ENCODE data around the gene NTSR1. TPM values are rescaled to one million over a fixed set of nuclear protein-coding genes. Genes with fewer than 3 reads are reported as not detected.
A peak's percentile ranks its signal among the peaks of the same experiment; 100 is the strongest.

Gene NTSR1
- total RNA-seq, 1 donor: under 0.01 TPM

DNA sequence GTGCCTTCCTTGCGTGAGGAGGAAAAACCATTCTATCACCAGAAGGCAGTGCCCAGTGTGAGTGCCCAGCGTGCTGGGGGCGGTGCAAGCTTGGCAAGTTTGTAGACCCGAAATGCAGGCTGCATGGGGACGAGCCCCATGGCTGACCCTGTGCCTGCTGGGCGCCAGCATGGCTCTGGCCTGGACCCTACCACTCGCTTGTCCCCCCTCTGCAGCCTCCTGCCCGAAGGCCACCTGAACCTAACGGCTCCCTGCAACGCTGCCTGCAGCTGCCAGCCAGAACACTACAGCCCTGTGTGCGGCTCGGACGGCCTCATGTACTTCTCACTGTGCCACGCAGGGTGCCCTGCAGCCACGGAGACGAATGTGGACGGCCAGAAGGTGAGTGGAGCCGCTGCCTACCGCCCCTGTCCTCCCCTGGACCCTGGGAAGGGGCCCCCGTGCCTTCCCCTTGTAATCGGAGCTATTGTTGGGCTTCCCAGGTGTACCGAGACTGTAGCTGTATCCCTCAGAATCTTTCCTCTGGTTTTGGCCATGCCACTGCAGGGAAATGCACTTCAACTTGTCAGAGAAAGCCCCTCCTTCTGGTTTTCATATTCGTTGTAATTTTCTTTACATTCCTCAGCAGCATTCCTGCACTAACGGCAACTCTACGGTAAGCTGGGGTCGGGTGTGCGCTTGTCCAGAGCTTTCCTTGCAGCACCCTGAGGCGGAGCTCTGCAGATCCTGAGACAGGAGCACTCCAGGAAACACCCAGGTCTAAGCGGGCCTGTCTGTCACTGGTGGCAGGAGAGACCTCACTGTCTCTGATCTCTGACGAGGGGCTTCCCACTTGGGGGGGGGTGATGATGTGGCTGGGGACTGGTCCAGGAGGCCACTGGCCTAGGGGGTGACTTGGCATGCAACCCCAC lies 40.9 kb upstream of the NTSR1 start:
- no peak overlapping the region for H3K4me3 ChIP-seq (ENCODE audit: low read depth, low read length)
- no peak for DNase-seq (ENCODE audit: low read depth)
- TF ChIP-seq, protein P1, sequence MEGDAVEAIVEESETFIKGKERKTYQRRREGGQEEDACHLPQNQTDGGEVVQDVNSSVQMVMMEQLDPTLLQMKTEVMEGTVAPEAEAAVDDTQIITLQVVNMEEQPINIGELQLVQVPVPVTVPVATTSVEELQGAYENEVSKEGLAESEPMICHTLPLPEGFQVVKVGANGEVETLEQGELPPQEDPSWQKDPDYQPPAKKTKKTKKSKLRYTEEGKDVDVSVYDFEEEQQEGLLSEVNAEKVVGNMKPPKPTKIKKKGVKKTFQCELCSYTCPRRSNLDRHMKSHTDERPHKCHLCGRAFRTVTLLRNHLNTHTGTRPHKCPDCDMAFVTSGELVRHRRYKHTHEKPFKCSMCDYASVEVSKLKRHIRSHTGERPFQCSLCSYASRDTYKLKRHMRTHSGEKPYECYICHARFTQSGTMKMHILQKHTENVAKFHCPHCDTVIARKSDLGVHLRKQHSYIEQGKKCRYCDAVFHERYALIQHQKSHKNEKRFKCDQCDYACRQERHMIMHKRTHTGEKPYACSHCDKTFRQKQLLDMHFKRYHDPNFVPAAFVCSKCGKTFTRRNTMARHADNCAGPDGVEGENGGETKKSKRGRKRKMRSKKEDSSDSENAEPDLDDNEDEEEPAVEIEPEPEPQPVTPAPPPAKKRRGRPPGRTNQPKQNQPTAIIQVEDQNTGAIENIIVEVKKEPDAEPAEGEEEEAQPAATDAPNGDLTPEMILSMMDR (IDR thresholded peaks at IDR 0.05; ENCODE audit: insufficient read depth, low read depth, low read length): no peak

DNA sequence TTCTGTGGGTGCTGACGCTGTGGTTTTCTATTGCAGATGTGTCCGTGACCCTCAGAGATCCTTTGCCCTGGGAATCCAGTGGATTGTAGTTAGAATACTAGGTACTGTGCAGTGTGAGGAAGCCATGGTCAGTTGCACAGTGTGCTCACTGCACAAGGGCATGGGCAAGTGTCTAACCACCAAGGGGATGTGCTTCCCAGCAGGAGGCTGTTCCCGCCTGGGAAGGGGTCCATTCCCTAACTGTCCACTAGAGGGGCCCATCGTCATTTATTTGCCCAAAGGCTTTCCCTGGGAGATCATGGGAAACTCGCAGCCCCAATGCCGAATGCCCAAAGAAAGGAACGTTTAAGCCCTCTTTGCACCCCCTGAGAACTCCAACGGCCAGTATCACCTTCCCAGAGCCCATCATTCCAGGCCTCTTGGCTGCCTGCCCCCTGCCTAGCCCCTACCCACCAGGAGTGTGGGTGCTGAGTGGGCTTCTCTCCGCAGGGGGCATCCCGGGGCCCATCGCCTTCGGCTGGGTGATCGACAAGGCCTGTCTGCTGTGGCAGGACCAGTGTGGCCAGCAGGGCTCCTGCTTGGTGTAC lies 40.1 kb upstream of the NTSR1 start:
- H3K4me3 ChIP-seq (ENCODE audit: low read depth, low read length): no peak overlapping the region
- peak; percentile 79 for DNase-seq (ENCODE audit: low read depth)
- TF ChIP-seq, protein P1 (IDR thresholded peaks at IDR 0.05; ENCODE audit: insufficient read depth, low read depth, low read length): peak; percentile 91

DNA sequence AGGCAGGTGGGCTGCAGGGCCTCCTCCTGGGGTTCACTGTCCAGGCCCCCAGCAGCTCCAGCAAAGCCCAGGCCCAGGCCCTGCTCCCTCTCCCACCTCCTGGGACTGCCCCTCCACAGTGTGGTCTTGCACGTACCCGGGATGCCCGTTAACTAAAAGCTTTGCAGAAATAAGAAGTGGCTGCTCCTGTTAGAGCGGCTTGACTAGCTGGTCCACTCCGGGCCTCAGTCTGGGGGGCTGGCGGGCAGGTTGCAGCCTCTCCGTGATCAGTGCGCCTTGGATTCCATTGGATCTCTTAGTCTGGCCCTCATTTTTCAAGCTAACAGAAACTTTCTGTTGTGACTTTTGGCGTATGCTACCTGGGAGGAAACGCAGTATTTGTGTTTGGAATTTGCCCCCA lies 39.4 kb upstream of the NTSR1 start:
- no peak for DNase-seq (ENCODE audit: low read depth)
- no peak overlapping the region for H3K4me3 ChIP-seq (ENCODE audit: low read depth, low read length)
- TF ChIP-seq, protein P1 (IDR thresholded peaks at IDR 0.05; ENCODE audit: insufficient read depth, low read depth, low read length): no peak

DNA sequence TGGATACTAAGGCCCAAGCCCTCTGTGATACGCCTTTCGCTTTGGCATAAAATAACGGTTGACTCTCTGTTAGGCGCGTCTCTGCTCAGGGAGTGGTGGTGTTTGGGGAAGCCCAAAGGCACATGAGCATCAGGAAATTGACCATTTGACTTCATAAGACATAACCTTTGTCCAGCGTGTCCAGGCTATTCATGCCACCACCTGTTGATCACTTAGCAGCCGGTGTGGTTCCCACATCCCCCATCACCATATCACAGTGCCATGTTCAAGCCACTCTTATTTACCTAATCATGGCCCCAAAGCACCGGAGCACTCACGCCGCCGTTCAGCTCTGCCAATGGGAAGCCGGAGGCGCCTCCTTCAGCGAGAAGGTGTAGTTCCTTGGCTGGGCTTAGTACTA lies 38.5 kb upstream of the NTSR1 start:
- no peak overlapping the region for H3K4me3 ChIP-seq (ENCODE audit: low read depth, low read length)
- TF ChIP-seq, protein P1 (IDR thresholded peaks at IDR 0.05; ENCODE audit: insufficient read depth, low read depth, low read length): no peak
- DNase-seq (ENCODE audit: low read depth): no peak

DNA sequence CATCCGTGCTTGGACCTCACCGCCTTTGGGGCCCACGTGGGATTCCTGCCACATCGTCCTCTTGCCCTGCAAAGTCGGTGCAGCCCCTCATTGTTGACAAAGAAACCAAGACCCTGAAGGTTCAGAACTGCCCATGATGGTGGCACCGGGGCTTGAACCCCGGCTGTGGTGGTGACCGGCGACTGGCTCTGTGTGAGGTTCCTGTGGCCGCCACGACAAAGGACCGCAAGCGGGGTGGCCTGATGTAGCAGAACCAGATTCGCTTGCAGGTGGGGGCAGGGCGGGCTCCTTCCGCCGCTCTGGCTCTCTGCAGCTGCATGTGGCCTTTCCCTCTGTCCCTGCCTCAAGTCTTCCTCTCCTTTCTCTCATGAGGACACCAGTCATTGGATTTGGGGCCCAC lies 37.6 kb upstream of the NTSR1 start:
- no peak overlapping the region for H3K4me3 ChIP-seq (ENCODE audit: low read depth, low read length)
- TF ChIP-seq, protein P1 (IDR thresholded peaks at IDR 0.05; ENCODE audit: insufficient read depth, low read depth, low read length): no peak
- no peak for DNase-seq (ENCODE audit: low read depth)

DNA sequence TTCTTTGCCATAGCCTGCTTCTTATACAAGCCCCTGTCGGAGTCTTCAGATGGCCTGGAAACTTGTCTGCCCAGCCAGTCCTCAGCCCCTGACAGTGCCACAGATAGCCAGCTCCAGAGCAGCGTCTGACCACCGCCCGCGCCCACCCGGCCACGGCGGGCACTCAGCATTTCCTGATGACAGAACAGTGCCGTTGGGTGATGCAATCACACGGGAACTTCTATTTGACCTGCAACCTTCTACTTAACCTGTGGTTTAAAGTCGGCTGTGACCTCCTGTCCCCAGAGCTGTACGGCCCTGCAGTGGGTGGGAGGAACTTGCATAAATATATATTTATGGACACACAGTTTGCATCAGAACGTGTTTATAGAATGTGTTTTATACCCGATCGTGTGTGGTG lies 36.9 kb upstream of the NTSR1 start:
- H3K4me3 ChIP-seq (ENCODE audit: low read depth, low read length): no peak overlapping the region
- DNase-seq (ENCODE audit: low read depth): no peak
- TF ChIP-seq, protein P1 (IDR thresholded peaks at IDR 0.05; ENCODE audit: insufficient read depth, low read depth, low read length): no peak
